Neuron (in vitro differentiated cells): ENCODE measurements around the gene CAGE1.

Source experiments
- H2AFZ ChIP-seq: one replicate; pipeline ENCODE4 v1.6.1; 2013; ENCODE audit warnings: low read depth, mild to moderate bottlenecking, inconsistent platforms, low read length, moderate library complexity
- H3K27me3 ChIP-seq: one replicate; pipeline ENCODE4 v1.6.1; 2013; ENCODE audit warnings: low read length; ENCODE audit not compliant: insufficient read depth
- H3K36me3 ChIP-seq: one replicate; pipeline ENCODE4 v1.6.1; 2013; ENCODE audit warnings: low read length; ENCODE audit not compliant: insufficient read depth
- H3K4me1 ChIP-seq: one replicate; pipeline ENCODE4 v1.6.1; 2013; ENCODE audit warnings: low read length; ENCODE audit not compliant: insufficient read depth
- H3K4me3 ChIP-seq: 2 replicates; pipeline ENCODE4 v1.5.1; 2013; ENCODE audit warnings: mild to moderate bottlenecking, low read length, moderate library complexity
- H3K9me3 ChIP-seq: one replicate; pipeline ENCODE4 v1.6.1; 2013; ENCODE audit warnings: low read length

CAGE1 gene

GRCh38 chr6:7304821-7305220, 84.7 kb downstream of the CAGE1 start:
- Histone ChIP-seq H3K36me3 (peaks cover 84% of the 10 kb centered on the region), H3K4me1 (no peaks in the 10 kb centered on the region), H3K27me3 (no peaks in the 10 kb centered on the region), H2AFZ (no peak overlapping the region), H3K4me3 (no peak overlapping the region), H3K9me3 (no peaks in the 10 kb centered on the region)

GRCh38 chr6:7301702-7302101, 87.8 kb downstream of the CAGE1 start:
- Histone ChIP-seq H3K36me3 (peaks cover 80% of the 10 kb centered on the region), H3K27me3 (no peaks in the 10 kb centered on the region), H3K4me1 (no peaks in the 10 kb centered on the region)

GRCh38 chr6:7300926-7301325, 88.6 kb downstream of the CAGE1 start:
- peaks cover 83% of the 10 kb centered on the region for H3K36me3 ChIP-seq

More at GRCh38 chr6:7301702-7302101, 87.8 kb downstream of the CAGE1 start:
- Histone ChIP-seq H2AFZ (no peak overlapping the region), H3K4me3 (no peak overlapping the region), H3K9me3 (no peaks in the 10 kb centered on the region)

GRCh38 chr6:7298113-7298512, 91.4 kb downstream of the CAGE1 start:
- no peak overlapping the region for H3K4me3 ChIP-seq
- peaks cover 76% of the 10 kb centered on the region for H3K36me3 ChIP-seq
- no peaks in the 10 kb centered on the region for H3K27me3 ChIP-seq

More at GRCh38 chr6:7300926-7301325, 88.6 kb downstream of the CAGE1 start:
- Histone ChIP-seq H3K27me3 (no peaks in the 10 kb centered on the region), H2AFZ (no peak overlapping the region), H3K9me3 (no peaks in the 10 kb centered on the region), H3K4me3 (no peak overlapping the region), H3K4me1 (no peaks in the 10 kb centered on the region)

GRCh38 chr6:7296602-7297001, 92.9 kb downstream of the CAGE1 start:
- H3K4me1 ChIP-seq, result no peaks in the 10 kb centered on the region
- H3K36me3 ChIP-seq, result peaks cover 75% of the 10 kb centered on the region
- no peak overlapping the region for H2AFZ ChIP-seq
- no peak overlapping the region for H3K4me3 ChIP-seq
- H3K27me3 ChIP-seq, result no peaks in the 10 kb centered on the region
- no peaks in the 10 kb centered on the region for H3K9me3 ChIP-seq

More at GRCh38 chr6:7298113-7298512, 91.4 kb downstream of the CAGE1 start:
- no peaks in the 10 kb centered on the region for H3K4me1 ChIP-seq
- no peak overlapping the region for H2AFZ ChIP-seq
- no peaks in the 10 kb centered on the region for H3K9me3 ChIP-seq

GRCh38 chr6:7295916-7296315, 93.6 kb downstream of the CAGE1 start:
- no peak overlapping the region for H2AFZ ChIP-seq
- H3K4me3 ChIP-seq, result no peak overlapping the region
- peaks cover 70% of the 10 kb centered on the region for H3K36me3 ChIP-seq
- H3K27me3 ChIP-seq, result no peaks in the 10 kb centered on the region
- H3K4me1 ChIP-seq, result no peaks in the 10 kb centered on the region
- no peaks in the 10 kb centered on the region for H3K9me3 ChIP-seq

GRCh38 chr6:7292596-7293255, 96.8 kb downstream of the CAGE1 start:
- Histone ChIP-seq H3K27me3 (no peaks in the 10 kb centered on the region), H3K4me3 (no peak overlapping the region), H2AFZ (no peak overlapping the region), H3K36me3 (peaks cover 75% of the 10 kb centered on the region), H3K9me3 (no peaks in the 10 kb centered on the region), H3K4me1 (no peaks in the 10 kb centered on the region)

- peaks cover 73% of the 10 kb centered on the region for H3K36me3 ChIP-seq
- H2AFZ ChIP-seq, result no peak overlapping the region
- H3K27me3 ChIP-seq, result no peaks in the 10 kb centered on the region
- no peaks in the 10 kb centered on the region for H3K9me3 ChIP-seq
- no peaks in the 10 kb centered on the region for H3K4me1 ChIP-seq
- no peak overlapping the region for H3K4me3 ChIP-seq
Measured at GRCh38 chr6:7290079-7290478, 99.5 kb downstream of the CAGE1 start.

- H3K9me3 ChIP-seq, result no peaks in the 10 kb centered on the region
- H3K4me3 ChIP-seq, result no peak overlapping the region
- no peaks in the 10 kb centered on the region for H3K4me1 ChIP-seq
- H3K27me3 ChIP-seq, result no peaks in the 10 kb centered on the region
- H2AFZ ChIP-seq, result no peak overlapping the region
- peaks cover 50% of the 10 kb centered on the region for H3K36me3 ChIP-seq
Measured at GRCh38 chr6:7285416-7285815, 104.1 kb downstream of the CAGE1 start.

- no peaks in the 10 kb centered on the region for H3K4me1 ChIP-seq
- H3K27me3 ChIP-seq, result no peaks in the 10 kb centered on the region
- H3K36me3 ChIP-seq, result peaks cover 34% of the 10 kb centered on the region
- H3K4me3 ChIP-seq, result no peak overlapping the region
- no peak overlapping the region for H2AFZ ChIP-seq
- no peaks in the 10 kb centered on the region for H3K9me3 ChIP-seq
Measured at GRCh38 chr6:7283676-7284075, 105.9 kb downstream of the CAGE1 start.

GRCh38 chr6:7282097-7282906, 107.2 kb downstream of the CAGE1 start:
- H2AFZ ChIP-seq, result no peak overlapping the region

More at GRCh38 chr6:7282097-7282906, 107.2 kb downstream of the CAGE1 start:
- no peaks in the 10 kb centered on the region for H3K4me1 ChIP-seq
- H3K9me3 ChIP-seq, result no peaks in the 10 kb centered on the region
- H3K4me3 ChIP-seq, result no peak overlapping the region
- peaks cover 20% of the 10 kb centered on the region for H3K36me3 ChIP-seq
- H3K27me3 ChIP-seq, result no peaks in the 10 kb centered on the region
